GM18867 (cell line): ENCODE data around the gene SNRNP70.
"Not testable (repeated sequence)": the region's sequence is repeated elsewhere in the genome, so short reads cannot be mapped to it uniquely, and the experiment has no call there.

Experiments used
- ATAC-seq: cut with Tn5 transposase; IDR thresholded peaks from one replicate; pipeline ENCODE4 v1.9.1; 2021; ENCODE audit warnings: mild to moderate bottlenecking, moderate library complexity; ENCODE audit not compliant: unreplicated experiment

The SNRNP70 gene

DNA sequence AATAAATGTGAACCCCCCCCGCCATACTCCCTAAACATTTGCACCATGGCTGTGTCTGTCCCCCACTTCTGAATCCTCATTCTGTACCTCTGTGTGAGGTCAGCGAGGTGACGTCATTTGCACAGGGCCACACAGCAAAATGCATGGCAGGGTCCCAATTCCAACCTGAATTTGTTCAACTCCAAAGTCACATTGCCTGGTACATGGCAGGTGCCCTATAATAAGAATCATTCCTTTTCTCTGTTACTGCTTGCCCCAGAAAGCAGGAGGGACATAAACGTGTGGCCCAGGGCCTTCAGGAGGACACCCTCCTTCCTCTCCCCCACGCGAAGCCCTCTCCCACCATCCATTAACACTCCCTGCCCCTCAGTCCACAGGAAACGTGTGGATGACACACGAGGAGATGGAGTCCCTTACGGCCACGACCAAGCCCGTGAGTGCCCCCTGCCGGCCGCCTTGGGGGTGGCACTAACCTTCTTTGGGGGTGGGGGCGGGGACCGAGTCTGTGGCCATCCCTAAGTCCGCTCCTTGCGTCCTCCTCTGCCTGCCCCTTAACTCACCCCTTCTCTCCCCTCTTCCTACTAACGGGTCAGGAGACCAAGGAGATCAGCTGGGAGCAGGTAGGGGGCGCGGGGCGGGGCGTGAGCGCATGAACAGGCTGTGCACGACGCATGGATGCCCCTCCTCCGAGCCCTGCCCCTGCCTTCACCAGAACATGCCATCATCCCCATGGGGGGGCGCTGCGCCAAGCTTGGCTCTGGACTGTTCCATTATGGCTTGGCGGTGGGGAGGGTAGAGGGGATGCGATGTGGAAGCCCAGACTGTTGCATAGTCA is 60.5 kb downstream of the SNRNP70 start:
- ATAC-seq, result no peak

DNA sequence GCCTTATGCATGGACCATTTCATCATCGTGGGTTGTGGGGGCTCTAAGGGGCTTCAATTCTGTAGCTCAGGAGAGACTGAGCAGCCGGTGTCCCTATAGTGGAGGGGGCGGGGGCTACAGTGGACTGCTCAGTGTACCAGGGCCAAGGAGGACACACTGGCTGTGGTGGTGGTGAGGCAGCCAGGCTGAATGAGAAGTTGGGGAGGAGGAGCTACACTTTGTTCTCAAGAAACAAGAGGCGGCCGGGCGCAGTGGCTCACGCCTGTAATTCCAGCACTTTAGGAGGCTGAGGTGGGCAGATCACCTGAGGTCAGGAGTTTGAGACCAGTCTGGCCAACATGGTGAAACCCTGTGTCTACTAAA is 61.1 kb downstream of the SNRNP70 start:
- not testable (repeated sequence) for ATAC-seq

DNA sequence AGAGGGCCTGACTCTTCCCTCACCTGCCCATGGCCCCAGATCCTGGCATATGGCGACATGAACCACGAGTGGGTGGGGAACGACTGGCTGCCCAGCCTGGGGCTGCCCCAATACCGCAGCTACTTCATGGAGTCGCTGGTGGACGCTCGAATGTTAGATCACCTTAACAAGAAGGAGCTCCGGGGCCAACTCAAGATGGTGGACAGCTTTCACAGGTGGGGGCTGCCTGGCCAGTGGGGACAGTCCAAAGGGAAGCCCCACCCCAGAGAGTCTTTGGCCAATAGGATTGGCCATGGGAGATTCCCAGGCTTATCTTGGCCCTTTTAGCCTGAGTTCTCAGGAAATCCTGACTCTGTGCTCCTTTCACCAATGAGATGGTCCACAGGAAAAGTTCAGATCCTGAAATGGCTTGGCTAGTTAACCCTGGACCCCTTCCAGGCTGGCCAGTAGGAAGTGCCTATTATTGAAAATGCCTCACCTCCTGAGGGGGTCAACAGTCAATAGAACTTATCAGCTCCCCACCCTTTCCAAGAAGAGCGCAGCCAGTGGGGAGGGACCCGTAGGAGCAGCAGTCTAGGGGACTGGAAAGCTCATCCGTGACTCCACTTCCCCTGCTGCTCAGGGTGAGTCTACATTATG is 62.9 kb downstream of the SNRNP70 start:
- ATAC-seq, result no peak

DNA sequence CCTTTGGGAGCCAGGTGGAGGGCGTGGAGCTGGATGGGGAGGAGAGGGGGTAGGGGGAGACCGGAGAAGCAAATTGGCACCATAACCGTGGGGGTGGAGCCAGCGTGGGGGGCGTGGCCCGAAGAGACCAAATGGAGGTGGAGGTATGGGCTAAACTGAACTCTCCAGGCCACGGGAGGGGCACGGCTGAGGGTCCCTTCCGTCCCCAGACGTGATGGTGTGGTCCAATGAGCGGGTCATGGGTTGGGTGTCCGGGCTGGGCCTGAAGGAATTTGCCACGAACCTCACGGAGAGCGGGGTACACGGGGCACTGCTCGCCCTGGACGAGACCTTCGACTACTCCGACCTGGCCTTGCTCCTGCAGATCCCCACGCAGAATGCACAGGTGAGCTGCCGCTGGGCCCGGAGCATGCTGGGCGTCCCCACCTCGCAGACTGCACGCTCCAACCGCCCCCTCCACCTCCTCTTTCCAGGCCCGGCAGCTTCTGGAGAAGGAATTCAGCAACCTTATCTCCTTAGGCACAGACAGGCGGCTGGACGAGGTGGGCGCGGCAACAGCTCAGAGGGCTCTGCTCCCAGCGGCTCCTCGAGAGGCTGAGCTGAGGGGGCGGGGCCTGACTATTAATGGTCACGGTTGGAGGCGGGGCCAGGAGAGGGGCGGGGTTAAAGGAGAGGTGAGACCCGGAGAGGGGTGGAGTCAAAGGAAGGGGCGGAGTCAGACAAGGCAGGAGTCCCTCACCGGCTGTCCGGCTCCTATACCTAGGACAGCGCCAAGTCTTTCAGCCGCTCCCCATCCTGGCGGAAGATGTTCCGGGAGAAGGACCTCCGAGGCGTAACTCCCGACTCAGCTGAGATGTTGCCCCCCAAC is 63.8 kb downstream of the SNRNP70 start:
- no peak for ATAC-seq

DNA sequence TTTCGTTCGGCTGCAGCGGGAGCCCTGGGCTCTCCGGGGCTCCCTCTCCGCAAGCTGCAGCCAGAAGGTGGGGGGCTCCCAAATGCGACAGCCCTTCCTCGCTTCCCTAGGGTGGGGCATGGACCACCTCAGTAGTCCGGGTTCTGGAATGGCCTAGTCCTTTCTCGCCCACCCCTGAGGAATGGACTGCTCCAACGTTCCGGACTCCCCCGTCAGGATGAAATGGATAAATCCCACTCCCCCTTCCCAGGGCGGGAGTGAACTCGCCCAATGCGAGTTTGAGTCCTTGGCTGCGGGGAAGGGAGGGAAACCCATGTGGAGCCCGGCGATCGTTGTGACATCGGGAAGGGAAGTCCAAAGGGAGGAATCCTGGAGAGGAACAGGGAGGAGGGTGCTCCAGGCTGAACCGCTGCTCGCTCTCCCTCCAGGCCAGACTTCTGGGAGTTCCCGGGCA is 64.4 kb downstream of the SNRNP70 start:
- no peak for ATAC-seq

DNA sequence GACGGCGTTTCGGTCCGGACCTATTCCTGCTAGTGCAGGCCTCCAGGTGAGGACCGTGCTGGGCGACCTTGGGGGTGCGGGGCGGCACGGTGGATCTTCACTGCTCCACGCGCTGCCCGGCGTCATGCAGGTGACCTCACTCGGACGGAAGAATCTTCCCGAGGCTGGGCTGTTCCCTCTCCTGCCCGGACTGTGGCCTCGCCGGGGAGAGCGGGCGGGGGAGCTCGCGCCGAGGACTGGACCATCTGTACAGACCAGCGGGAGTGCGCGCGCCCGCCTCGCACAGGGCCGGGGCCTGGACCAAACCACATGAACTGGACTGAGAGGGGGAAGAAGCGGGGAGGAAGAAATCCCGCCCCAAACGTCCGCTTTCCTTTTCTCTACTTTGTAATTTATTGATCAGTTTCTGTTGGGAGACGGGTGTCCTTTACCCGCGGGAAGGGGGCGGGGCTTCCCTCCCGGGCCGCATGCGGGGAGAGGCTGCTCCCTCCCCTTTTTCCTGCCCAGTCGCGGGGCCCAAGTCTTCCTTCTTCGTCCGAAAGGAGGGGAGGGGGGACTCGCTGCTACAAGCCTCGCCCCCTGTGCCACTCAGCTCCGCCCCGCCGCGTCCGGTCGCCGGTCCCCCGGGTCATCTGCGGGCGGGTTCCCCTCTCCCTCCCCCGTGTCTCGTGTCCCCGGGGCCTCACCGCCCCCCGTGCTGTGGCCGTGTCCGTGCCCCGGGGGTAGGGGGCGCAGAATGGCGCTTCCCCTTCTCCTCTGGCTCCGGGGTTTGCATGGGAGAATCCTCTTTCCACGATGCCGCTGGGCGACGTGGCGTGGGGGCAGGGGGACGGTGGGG is 65.1 kb downstream of the SNRNP70 start:
- no peak for ATAC-seq

DNA sequence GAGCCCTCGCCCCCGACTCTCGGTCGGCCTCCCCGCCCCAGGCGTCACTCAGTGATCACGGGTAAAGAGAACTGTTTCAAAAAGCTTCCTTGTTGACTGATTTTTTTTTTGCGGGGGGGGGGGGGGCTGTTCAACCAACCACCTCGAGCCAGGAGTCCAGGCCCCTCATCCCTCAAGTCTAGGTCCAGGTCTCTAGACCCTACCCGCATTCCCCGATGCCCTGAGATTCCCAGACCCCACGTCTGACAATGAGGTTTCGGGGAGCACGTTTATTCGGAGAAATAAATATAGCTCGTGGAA is 65.6 kb downstream of the SNRNP70 start:
- no peak for ATAC-seq

DNA sequence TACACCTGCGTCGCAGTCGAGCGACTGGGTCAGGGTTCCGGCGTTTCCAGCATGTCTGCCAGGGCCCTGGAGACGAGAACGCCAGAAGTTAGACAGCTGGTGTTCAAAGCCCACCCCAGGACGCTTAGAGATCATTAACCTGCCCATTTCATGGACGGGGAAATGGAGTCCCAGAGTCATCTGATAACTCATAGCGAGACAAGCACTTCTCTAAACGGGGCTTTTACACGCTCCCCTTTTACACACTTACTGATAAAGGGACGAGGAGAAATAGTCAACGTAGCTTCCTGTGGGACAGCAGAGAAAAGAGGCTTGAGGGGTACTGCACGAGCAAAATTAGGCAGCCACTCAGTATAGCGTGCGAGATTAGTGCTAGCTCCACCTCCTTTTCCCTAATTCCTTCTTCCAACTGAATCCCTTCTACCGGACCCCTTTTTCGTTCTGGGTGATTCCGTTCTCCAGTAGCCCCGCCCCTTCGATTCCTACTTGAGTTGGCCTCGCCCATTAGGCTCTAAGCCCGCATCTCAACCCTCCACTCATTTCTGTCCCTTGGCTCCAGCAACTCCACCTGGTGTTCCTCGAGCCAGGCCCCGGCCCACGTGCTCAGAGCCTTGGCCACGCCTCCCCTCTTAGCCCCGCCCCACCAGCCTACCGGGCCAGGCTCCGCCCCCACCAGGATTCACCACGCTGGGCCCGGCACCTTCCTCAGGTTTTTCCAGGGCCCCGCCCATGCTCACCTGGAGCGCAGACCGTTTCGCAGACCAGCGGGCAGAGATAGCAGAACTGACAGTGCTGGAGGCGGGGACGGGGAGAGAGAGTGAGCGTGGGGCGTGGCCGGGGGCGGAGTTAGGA is 66.2 kb downstream of the SNRNP70 start:
- no peak for ATAC-seq

DNA sequence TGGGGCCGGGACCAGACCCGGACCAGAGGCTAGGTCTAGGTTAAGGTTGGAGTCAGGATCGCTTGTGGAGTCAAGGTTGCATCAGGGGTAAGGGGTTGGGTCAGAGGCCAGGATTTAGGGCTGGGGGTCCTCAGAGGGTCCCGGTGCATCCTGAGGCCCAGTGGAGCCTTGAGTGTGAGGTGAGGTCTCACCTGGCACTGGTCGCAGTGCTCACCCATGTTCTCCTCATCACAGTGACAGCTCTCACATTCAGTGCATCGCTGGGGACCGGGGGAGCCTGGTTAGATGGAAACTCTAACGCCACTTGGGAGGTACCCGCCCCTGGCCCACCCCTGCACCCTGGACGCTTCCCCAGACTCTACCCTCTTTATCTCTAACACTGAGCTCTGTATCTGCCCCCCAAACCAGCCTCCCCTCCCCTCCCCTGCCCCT is 66.9 kb downstream of the SNRNP70 start:
- ATAC-seq, result no peak

DNA sequence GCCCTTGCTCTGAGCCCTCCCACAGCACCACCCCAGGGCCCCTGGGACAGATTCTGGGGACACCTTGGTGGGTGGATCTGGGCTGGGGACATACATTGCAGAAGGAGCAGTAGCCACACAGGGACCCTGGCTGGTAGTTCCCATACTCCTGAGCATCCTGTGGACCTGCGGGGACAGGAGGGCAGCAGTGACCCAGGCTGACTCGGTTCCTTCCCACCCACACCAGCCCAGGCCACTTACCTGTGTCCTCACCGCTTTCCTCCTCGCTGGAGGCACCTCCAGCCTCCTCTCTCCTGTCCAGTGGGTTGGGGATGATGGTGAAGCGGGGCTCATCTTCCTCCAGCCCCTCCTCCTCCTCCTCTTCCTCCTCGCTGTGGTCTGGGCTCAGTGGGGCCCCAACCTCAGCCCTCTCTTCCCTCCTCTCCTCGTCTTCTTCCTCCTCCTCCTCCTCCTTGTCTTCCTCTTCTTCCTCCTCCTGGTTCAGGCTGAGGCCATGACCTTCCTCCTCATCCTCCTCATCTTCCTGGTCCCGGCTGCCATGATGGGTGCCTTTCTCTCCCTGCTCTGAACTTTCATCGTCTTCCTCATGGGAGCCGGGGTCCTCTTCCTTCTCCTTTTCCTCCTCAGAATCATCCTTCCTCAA is 68.0 kb downstream of the SNRNP70 start:
- ATAC-seq, result no peak

DNA sequence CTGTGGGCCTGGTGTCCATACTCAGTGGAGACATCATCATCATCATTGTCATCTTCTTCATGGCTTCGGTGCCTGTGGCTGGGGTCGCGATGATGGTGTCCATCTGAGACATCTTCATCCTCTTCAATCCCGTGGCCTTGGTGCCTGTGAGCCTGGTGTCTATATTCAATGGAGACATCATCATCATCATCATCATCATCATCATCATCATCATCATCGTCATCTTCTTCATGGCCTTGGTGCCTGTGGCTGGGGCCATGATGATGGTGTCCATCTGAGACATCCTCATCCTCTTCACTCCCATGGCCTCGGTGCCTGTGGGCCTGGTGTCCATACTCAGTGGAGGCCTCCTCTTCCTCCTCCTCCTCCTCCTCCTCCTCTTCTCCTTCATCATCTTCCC is 69.0 kb downstream of the SNRNP70 start:
- no peak for ATAC-seq

DNA sequence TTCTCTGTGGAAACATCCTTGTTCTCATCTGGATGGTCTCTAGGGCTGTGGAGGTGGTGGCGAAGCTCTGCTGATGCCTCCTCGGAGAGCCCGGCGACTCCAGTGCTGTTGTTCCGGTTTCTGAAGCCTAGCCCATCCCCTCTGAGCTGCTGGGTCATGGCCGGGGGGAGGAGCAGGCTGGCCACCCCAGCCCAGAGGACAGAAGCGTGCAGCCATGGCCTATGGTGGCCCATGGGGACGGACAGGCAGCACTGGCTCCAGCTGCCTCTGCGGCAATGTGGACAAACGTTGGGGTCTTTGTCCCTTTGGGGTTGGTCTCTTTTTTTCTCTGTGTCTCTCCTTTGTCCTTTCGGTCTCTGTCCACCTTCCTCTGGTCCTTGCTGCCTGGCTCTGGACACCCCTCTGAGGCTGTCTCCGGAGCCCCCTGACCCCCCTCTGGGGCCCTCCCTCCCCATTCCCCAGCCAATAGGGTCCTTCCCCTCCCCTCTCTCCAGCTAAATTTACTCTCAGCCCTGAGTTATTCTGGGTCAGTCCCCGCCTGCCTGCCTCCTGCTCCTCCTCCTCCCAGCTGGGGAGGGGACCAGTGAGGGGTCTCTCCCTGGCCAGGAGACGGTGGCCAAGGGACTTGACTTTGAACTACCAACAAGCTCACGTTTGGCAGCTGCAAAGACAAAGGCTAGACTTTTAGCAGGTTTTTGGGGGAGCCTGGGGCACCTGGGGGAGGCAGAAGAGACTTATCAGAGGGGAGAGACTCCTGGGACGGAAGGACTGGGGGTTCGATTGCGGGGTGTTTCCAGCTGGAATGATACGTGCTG is 70.0 kb downstream of the SNRNP70 start, which contains the start of gene HRC:
Gene HRC (minus strand): TSS at position 392 of the 815 bp plus-strand sequence. CDS start 159 bp downstream, at position 233.
- no peak for ATAC-seq

DNA sequence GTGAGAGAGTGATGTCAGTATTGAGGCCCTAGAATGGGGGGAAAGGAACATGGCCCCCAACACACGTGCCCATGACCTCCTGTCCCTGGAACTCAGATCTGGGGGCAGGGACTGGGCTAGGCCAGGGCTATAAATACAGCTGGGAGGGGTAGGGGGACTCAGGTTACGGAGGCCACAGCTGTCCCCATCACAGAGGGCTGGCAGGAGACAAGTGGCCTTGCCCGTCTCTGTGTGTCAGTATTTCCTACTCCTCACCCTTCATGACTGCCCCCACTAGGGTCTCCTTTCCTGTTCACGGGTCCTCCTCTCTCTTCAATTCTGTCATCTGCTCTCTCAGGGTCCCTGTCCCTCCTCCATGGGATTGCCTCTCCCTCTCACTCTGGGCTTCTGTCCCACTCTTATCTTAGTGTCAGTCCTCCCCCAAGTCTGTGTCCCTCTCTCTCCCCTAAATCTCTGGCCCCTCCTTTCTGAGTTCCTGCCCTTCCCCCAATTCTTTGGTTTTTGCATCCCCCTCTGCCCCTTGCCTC is 70.6 kb downstream of the SNRNP70 start:
- ATAC-seq, result no peak

DNA sequence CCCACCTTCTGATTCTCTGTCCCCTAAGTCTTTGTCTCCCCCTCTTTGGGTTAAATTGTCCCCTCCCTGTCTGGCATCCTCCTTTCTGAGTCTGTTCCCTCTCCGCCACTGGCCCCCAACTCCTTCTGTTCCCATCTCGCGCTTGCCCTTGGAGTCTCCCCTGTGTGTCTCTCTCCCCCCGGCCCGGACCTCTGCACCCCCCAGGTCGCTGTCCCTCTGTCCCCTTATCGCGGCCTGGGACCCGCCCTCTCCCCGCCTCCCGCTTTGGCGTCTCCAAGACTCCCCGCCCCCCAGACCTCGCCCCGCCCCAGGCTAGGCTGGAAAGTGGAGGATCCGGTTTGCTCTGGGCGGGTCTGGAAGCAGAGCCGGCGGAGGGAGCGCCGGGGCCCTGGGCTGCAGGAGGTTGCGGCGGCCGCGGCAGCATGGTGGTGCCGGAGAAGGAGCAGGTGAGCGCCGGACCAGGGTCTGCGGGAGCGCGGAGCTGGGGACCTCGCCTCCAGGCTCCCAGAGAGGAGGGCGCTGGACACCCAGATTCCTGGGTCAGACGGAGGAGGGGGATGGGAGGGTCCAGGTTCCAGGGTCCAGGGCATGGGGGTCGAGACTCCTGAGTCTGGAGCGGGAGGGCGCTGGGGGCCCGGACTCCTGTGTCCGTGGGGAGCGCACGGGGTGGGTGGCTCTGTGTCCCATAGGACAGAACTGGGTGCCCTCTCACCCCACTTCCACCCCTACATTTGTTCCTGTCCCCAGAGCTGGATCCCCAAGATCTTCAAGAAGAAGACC is 72.4 kb downstream of the SNRNP70 start, which contains the start of gene TRPM4:
Gene TRPM4 (plus strand): TSS at position 348 of the 780 bp plus-strand sequence. CDS start 75 bp downstream, at position 423.
- ATAC-seq, result no peak
